Measurements from ENCODE around the gene NKD1.

DNA sequence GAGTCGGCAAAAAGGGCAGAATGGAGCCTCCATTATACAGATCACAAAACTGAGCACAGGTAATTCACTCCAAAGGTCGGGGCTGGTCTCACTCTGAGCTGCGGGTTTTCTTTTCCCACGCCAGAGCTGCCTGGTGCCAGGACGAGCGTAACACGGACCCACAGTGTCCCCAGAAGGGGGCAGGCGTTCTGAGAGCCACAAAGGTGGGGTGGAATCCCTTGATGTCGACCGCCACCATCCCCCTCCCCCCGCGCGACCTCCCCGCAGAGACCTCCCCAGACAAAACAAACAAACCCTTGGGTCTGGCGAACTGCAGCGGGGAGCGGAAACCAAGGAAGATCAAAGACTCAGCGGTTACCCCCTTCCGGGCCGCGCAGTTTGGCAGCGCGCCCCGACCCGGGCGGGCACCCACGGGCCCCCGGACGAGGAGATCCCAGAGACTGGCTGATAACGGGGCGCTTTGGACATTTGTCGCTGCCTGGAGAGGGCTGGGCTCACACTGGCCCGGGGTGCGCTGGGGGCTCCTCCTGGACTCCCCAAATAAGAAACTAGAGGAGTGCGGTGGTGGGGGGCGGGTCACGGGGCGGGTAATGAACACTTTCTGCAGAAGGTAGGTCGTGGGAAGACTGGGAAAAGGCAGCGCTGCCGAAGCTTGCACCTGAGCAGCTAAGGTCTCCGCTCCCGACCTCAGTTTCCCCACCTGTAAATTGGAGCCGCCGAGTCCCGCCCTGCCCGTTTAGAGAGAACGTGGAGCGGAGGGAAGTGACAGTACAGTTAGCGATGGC is 664 bp upstream of the NKD1 start:
- TF ChIP-seq, protein P1, sequence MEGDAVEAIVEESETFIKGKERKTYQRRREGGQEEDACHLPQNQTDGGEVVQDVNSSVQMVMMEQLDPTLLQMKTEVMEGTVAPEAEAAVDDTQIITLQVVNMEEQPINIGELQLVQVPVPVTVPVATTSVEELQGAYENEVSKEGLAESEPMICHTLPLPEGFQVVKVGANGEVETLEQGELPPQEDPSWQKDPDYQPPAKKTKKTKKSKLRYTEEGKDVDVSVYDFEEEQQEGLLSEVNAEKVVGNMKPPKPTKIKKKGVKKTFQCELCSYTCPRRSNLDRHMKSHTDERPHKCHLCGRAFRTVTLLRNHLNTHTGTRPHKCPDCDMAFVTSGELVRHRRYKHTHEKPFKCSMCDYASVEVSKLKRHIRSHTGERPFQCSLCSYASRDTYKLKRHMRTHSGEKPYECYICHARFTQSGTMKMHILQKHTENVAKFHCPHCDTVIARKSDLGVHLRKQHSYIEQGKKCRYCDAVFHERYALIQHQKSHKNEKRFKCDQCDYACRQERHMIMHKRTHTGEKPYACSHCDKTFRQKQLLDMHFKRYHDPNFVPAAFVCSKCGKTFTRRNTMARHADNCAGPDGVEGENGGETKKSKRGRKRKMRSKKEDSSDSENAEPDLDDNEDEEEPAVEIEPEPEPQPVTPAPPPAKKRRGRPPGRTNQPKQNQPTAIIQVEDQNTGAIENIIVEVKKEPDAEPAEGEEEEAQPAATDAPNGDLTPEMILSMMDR (IDR thresholded peaks at IDR 0.05; ENCODE audit: low read length), result peak; percentile 49
- TF ChIP-seq EZH2 (optimal IDR thresholded peaks at IDR 0.05; ENCODE audit: low read depth, low read length) (no peak), EZH2phosphoT487 (IDR thresholded peaks at IDR 0.05; ENCODE audit: low read length) (no peak)

Measured in MM.1S (cell line).